Panc1 (cell line): ENCODE data around the gene CASQ1. TPM values are rescaled to one million over a fixed set of nuclear protein-coding genes. Genes with fewer than 3 reads are reported as not detected.
A peak's percentile ranks its signal among the peaks of the same experiment; 100 is the strongest.

Experiments
- ATAC-seq: fragments of 200-7000 bp; cut with Tn5 transposase; 2 replicates; pipeline ENCODE4 v1.9.1; 2020; ENCODE audit warnings: mild to moderate bottlenecking, moderate library complexity
- BruUV-seq: library from RNA; stranded (reverse); fragments of 400-500 nt; replicated peaks from 2 replicates; lab custom pipeline; 2021; lab: Mats Ljungman, UMichigan
- CTCF ChIA-PET: fragments of 300-600 bp; sonication (Branson Sonifier 250); formaldehyde crosslinking; loops from one replicate; lab custom pipeline; 2022; ENCODE audit warnings: antibody characterized with exemption; lab: Charles Lee
- POLR2A ChIA-PET: fragments of 300-600 bp; sonication (Branson Sonifier 250); formaldehyde crosslinking; loops from one replicate; lab custom pipeline; 2022; ENCODE audit warnings: antibody characterized with exemption; lab: Charles Lee
- DNase-seq: peaks from one replicate; pipeline ENCODE4 v3.0.0-alpha.2; 2010; ENCODE audit warnings: low read depth, low spot score
- H3K27ac ChIP-seq: 2 replicates; pipeline ENCODE4 v1.5.1; 2011; ENCODE audit warnings: mild to moderate bottlenecking, low read length, inconsistent platforms
- H3K27me3 ChIP-seq: fragments of 200-500 bp; sonication (Bioruptor generic); 2 replicates; pipeline ENCODE4 v1.6.0; 2014; ENCODE audit warnings: low read length, inconsistent platforms; ENCODE audit not compliant: control insufficient read depth, insufficient read depth
- H3K36me3 ChIP-seq: fragments of 200-500 bp; sonication (Bioruptor generic); 2 replicates; pipeline ENCODE4 v1.5.1; 2014; ENCODE audit warnings: inconsistent platforms, mild to moderate bottlenecking, low read length, moderate library complexity; ENCODE audit not compliant: control insufficient read depth, insufficient read depth
- H3K4me1 ChIP-seq: 2 replicates; pipeline ENCODE4 v1.5.1; 2011; ENCODE audit warnings: inconsistent platforms, mild to moderate bottlenecking, low read length, moderate library complexity; ENCODE audit not compliant: control insufficient read depth, insufficient read depth
- H3K4me3 ChIP-seq, 2 experiments: 2 replicates each; pipeline ENCODE4 v1.5.1; 2011 to 2012; ENCODE audit warnings: low read depth in 2 of 2, low read length in 2 of 2, mild to moderate bottlenecking in 2 of 2, inconsistent platforms in 1 of 2, moderate library complexity in 1 of 2
- H3K9me3 ChIP-seq: fragments of 200-500 bp; sonication (Bioruptor generic); 2 replicates; pipeline ENCODE4 v1.5.1; 2014; ENCODE audit warnings: low read depth, mild to moderate bottlenecking, inconsistent platforms, low read length, moderate library complexity; ENCODE audit not compliant: control insufficient read depth, insufficient read depth
- CTCF ChIP-seq: fragments of 450-650 bp; IDR thresholded peaks from 2 replicates; pipeline ENCODE4 v1.5.1; 2017; ENCODE audit warnings: mild to moderate bottlenecking
- POLR2AphosphoS5 ChIP-seq: IDR thresholded peaks from 2 replicates; pipeline ENCODE4 v1.6.1; 2012; ENCODE audit warnings: mild to moderate bottlenecking, low read depth, low read length, moderate library complexity
- REST ChIP-seq, 2 experiments: IDR thresholded peaks; 2 replicates each; pipeline ENCODE4 v1.6.1; 2011 to 2012; ENCODE audit warnings: low read depth in 2 of 2, control low read depth in 1 of 2, low read length in 1 of 2, mild to moderate bottlenecking in 1 of 2, moderate library complexity in 1 of 2; ENCODE audit not compliant: insufficient read depth in 1 of 2
- SIN3A ChIP-seq: IDR thresholded peaks from 2 replicates; pipeline ENCODE4 v1.6.1; 2012; ENCODE audit warnings: low read depth, mild to moderate bottlenecking, low read length, moderate library complexity, borderline replicate concordance; ENCODE audit not compliant: insufficient read depth
- TCF7L2 ChIP-seq: IDR thresholded peaks from 2 replicates; pipeline ENCODE4 v1.6.1; 2011; ENCODE audit warnings: mild to moderate bottlenecking, low read depth, low read length, inconsistent platforms
- in situ Hi-C: cut with HindIII; loops from 2 replicates; pipeline ENCODE4 v1.10.0; 2016; ENCODE audit warnings: low sequenced_read_pairs, low pct_unique_long_range_greater_than_20kb
- intact Hi-C: fragments of 100-400 bp; cut with micrococcal nuclease; formaldehyde crosslinking; loops from one replicate; pipeline ENCODE4 v1.10.0; 2022; ENCODE audit not compliant: unreplicated experiment
- total RNA-seq: library from RNA; stranded (reverse); gene quantifications from one replicate; pipeline ENCODE4 v1.2.1, GENCODE V29; 2021; ENCODE audit not compliant: unreplicated experiment

Gene CASQ1
- total RNA-seq, 1 experiment from 2014 or later = not detected

GRCh38 chr1:160219062-160219929 is 28.9 kb downstream of the CASQ1 start:
- CTCF ChIA-PET = interaction anchor here (0.7 to 2.6 kb wide), 6 partner anchors 17 to 118 kb away, joined by 3 to 18 read pairs (median 4); no protein-coding TSS in a partner anchor

More at GRCh38 chr1:160219062-160219929, 28.9 kb downstream of the CASQ1 start:
- in situ Hi-C loops = no loop called here
- Histone ChIP-seq H3K4me1 (no peaks in the 10 kb centered on the region), H3K36me3 (peaks cover 43% of the 10 kb centered on the region), H3K27me3 (no peaks in the 10 kb centered on the region), H3K27ac (no peak overlapping the region), H3K9me3 (no peaks in the 10 kb centered on the region), H3K4me3 (no peak overlapping the region)
- intact Hi-C loops = no loop called here
- DNase-seq (peak; percentile 10), ATAC-seq (peak; percentile 79)
- no TSS peak for BruUV-seq
- POLR2A ChIA-PET = no interaction called here
- TF ChIP-seq TCF7L2 (no peak), CTCF (peak; percentile 68), REST (IDR thresholded peaks at IDR 0.05; ENCODE audit: insufficient read depth in 1 of 2, low read depth in 2 of 2, low read length in 1 of 2) (no peak), SIN3A (no peak), POLR2AphosphoS5 (no peak)
